Measurements from ENCODE around the gene USP33.
"Not testable (repeated sequence)": the region's sequence is repeated elsewhere in the genome, so short reads cannot be mapped to it uniquely, and the experiment has no call there.

USP33 gene

DNA sequence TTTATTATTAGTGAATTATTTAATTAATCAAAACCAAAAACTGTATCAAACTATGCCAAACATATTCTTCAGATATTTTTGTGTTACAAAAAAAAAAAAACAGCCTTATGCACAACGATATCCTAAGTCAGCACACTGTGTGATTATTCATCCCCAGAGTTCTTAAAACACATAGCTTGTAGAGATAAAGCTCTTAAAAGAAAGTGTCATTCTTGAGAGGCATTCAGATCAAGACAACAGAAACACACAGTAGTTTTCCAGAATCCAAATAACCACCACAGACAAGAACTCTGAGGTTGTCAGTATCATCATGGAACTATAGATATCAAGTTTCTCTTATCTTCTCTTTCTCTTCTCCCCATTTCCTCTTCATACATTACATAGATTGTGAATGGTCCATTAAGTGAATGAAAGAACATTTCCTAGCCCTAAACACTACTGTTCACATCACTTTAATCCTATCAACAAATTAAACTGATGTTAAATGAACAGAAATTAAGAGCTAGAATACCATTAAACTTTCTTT lies 90.7 kb downstream of the USP33 start:
- no peak for DNase-seq

DNA sequence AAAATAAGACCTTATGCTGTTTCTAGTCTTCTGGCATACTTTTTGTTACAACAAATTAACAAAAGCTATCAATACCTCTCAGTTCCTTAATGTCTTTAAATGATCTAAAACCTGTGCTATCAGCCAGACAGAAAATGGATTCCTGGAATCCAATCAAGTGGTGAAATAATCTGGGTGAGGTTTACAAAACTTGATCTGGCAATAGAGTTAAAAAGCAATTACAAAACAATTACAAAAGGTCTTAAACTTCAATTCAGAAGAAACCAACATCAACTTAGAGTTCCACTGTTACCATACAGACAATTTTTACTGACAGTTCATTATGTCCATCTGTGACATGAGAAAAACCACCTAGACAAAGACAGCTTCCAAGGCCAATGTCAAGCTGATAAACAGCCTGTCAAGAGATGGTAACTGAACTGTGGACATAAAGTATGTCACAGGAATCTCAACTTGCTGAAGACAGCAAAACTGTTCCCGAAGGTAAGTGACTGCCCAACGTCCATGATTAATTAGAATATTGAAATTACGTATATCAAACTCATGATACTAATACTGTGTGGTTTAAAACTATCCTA lies 94.6 kb downstream of the USP33 start:
- DNase-seq: no peak

DNA sequence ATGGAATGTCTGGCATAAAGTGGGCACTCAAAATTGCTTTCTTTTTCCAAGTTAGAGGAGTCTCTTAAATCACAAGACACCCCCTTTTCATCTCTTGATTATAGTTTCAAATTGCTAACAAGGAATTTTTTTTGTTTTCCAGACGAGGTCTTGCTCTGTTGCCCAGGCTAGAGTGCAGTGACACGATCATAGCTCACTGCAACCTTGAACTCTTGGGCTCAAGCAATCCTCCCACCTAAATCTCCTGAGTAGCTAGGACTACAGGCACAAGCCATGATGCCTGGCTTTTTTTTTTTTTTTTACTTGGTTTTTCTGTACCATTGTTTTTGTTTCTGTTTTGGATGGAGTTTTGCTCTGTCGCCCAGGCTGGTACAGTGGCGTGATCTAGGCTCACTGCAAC lies 98.0 kb downstream of the USP33 start:
- DNase-seq: no peak

DNA sequence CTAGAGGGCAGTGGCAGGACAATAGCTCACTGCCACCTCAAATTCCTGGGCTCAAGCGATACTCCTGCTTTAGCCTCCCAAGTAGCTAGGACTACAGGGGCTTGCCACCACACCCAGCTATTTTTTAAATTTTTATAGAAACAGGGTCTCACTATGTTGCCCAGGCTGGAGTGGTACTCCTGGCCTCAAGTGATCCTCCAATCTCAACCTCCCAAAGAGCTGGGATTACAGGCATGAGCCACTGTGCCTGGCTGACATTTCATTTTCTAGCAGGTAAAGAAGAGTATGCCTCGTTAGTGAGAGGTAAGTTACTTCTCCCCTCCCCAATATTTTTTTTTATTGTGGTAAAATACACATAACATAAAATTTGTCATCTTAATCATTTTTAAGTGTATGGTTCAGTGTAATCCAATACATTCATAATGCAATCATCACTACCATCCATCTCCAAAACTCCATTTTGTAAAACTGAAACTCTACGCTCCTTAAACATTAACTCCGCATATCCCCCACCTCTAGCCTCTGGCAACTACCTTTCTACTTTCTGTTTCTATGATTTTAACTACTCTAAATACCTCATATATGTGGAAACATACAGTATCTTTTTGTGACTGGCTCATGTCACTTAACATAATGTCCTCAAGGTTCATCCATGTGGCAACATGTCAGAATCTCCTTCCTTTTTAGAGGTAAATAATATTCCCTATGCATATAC lies 99.6 kb downstream of the USP33 start:
- no peak for DNase-seq

DNA sequence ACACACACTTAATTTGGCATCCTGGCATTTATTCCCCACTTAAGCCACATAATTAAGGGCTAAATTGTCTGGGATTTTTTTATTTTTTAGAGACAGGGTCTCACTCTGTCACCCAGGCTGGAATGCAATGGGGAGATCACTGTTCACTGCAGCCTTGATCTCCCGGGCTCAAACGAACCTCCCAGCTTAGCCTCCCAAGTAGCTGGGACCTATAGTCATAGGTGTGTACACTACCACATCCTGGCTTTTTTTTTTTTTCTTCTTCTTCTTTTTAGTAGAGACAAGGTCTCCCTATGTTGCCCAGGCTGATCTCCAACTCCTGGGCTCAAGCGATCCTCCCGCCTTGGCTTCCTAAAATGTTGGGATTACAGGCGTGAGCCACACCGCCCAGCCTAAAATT lies 101.4 kb downstream of the USP33 start:
- DNase-seq: no peak

DNA sequence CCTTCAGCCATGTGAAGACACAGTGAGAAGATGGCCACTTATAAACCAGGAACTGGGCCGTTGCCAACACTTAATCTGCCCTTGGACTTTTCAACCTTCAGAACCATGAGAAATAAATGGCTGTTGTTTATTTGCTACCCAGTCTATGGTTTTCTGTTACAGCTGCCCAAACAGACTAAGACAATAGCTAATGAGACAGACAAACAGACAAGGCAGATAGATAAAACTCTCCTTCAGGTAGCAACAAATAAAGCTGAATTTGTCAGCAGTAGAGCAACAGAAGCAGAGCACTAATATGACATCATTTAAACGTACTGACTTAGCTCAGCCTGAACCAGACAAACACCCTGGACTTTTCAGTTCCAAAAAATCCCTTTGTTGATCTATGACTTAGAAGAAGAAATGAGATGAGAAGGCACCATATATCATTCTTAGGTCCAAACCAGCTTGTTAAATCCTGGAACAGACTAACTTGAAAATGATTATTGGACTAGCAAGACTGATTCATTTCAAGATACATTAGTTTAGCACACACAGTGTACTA lies 104.1 kb downstream of the USP33 start:
- DNase-seq: no peak

DNA sequence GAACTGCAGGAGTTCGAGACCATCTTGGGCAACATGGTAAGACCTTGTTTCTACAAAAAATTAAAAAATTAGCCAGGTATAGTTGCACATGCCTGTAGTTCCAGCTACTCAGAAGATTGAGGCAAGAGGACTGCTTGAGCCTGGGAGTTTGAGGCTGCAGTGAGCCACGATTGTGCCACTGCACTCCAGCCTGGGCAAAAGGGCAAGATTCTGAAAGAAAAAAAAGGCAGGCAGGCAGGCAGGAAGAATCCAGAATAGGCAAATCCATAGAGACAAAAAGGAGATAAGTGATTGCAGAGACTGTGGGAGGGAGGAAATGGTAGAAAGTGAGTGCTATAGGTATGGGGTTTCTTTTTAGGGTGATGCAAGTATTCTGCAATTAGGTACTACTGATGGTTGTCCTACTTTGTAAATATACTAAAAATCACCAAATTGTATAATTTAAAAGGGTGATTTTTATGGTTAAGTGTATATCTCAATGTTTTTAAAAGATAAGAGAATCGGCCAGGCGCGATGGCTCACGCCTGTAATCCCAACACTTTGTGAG lies 106.6 kb downstream of the USP33 start:
- no peak for DNase-seq

DNA sequence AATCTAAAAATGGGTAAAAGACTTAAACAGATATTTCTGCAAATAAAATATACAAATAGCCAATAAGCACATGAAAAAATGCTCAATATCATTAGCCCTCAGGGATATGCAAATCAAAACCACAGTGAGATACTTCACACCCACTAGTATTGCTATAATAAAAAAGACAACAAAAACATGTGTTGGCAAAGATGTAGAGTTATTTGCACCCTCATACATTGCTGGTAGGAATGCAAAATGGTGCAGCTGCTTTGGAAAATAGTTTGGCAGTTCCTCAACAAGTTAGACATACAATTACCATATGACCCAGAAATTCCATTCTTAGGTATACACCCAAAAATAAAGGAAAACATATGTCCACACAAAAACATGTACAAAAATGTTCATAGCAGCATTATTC lies 107.4 kb downstream of the USP33 start:
- DNase-seq: no peak

DNA sequence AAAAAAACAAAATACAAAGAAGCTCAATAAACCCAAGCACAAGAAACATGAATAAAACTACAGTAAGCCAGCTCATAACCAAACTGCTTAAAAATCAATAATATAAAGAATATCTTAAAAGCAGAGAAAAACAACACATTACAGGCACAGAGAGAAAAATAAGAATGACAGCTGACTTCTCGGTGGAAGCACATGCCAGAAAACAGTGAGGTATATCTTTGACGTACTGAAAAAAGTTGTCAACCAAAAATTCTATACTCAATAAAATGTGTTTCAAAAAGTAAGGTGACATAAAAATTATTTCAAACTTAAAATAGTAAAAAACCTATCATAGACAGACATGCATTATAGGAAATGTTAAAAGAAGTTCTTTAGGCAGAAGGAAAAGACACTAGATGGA lies 110.5 kb downstream of the USP33 start:
- DNase-seq: no peak

DNA sequence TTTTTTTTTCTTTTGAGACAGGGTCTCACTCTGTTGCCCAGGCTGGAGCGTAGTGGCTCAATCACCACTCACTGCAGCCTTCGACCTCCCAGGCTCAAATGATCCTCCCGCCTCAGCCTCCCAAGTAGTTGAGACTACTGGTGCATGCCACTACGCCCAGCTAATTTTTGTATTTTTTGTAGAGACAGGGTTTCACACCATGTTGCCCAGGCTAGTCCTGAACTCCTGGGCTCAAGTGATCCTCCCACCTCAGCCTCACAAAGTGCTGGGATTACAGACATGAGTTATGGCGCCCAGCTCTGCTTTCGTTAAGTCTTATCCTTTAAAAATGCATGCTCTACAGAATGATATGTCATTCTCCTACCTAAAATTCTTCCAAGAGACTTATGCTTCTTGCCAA lies 113.4 kb downstream of the USP33 start:
- not testable (repeated sequence) for DNase-seq

All from stimulated activated CD4-positive, alpha-beta T cell treated with anti-CD3 and anti-CD28 coated beads, Interleukin-4, amount 100 ng/mL, for 4 hours (primary cell).